Measurements from ENCODE around the gene HDAC9. TPM values are rescaled to one million over a fixed set of nuclear protein-coding genes. Genes with fewer than 3 reads are reported as not detected.

The HDAC9 gene
- total and polyA plus RNA-seq, 12 donors: 2.6 to 23.1 (median 7.5) TPM

- H3K27me3 ChIP-seq: no peaks in the 10 kb centered on the region
- WGBS, 4 donors: 48 to 62% (median 56%) methylated on average over 2 of the region's 2 CpGs
- H3K27ac ChIP-seq: no peak overlapping the region
- no peaks in the 10 kb centered on the region for H3K4me1 ChIP-seq (replicated peaks in 1 of 2)
- no peaks in the 10 kb centered on the region for H3K9me3 ChIP-seq (replicated peaks in 1 of 3)
- no peak for TF ChIP-seq CTCF (IDR thresholded peaks at IDR 0.05)
- TF ChIP-seq POLR2A (IDR thresholded peaks at IDR 0.05): no peak
- intact Hi-C loops (cut with DNase I): no loop called here
- no peak overlapping the region for H3K4me3 ChIP-seq
- no peak for DNase-seq
- H3K36me3 ChIP-seq (replicated peaks in 1 of 2): no peaks in the 10 kb centered on the region
Measured at GRCh38 chr7:18906901-18907300, 411.4 kb downstream of the HDAC9 start.

GRCh38 chr7:18913106-18913505 lies 417.6 kb downstream of the HDAC9 start:
- H3K36me3 ChIP-seq (replicated peaks in 1 of 2): no peaks in the 10 kb centered on the region
- WGBS, 4 donors: 66 to 83% (median 76%) methylated on average over 4 of the region's 4 CpGs
- DNase-seq: no peak
- no peaks in the 10 kb centered on the region for H3K4me1 ChIP-seq (replicated peaks in 1 of 2)
- H3K9me3 ChIP-seq (replicated peaks in 1 of 3): no peaks in the 10 kb centered on the region
- H3K4me3 ChIP-seq: no peak overlapping the region
- H3K27ac ChIP-seq: no peak overlapping the region
- intact Hi-C loops (cut with DNase I): no loop called here
- TF ChIP-seq POLR2A (IDR thresholded peaks at IDR 0.05) (no peak), CTCF (IDR thresholded peaks at IDR 0.05) (no peak)
- no peaks in the 10 kb centered on the region for H3K27me3 ChIP-seq

DNA sequence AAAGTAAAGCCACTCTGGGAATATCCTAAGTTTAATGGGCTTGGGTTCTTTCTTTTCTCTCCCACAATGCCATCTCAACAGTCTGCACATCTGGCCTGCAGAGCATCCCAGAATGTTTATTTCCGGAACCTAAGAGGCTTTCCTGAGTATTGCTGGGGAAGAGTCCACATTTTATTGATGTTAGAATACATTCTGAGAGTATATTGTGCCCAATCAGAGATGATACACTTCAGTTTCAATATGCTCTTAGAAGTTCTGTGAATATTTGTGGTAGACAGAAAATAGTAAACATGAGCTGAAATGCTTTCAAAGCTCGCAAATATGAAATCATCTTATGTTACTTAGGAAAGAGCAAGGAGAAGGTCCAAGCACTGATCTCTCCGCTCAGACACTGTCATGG lies 421.3 kb downstream of the HDAC9 start:
- no peak for DNase-seq
- Histone ChIP-seq H3K27ac (no peak overlapping the region), H3K27me3 (no peaks in the 10 kb centered on the region), H3K36me3 (replicated peaks in 1 of 2) (no peaks in the 10 kb centered on the region), H3K4me1 (replicated peaks in 1 of 2) (no peaks in the 10 kb centered on the region), H3K4me3 (no peak overlapping the region), H3K9me3 (replicated peaks in 1 of 3) (no peaks in the 10 kb centered on the region)
- WGBS, 4 donors: 53 to 79% (median 72%) methylated on average over 3 of the region's 3 CpGs
- no peak for TF ChIP-seq POLR2A (IDR thresholded peaks at IDR 0.05)
- TF ChIP-seq CTCF (IDR thresholded peaks at IDR 0.05): no peak
- intact Hi-C loops (cut with DNase I): no loop called here

GRCh38 chr7:18927134-18927533 lies 431.6 kb downstream of the HDAC9 start:
- WGBS, 4 donors: 55 to 75% (median 64%) methylated on average over 2 of the region's 2 CpGs
- intact Hi-C loops (cut with DNase I): no loop called here
- no peak overlapping the region for H3K27ac ChIP-seq
- TF ChIP-seq CTCF (IDR thresholded peaks at IDR 0.05): no peak
- TF ChIP-seq POLR2A (IDR thresholded peaks at IDR 0.05): no peak
- no peaks in the 10 kb centered on the region for H3K4me1 ChIP-seq (replicated peaks in 1 of 2)
- no peak for DNase-seq
- no peaks in the 10 kb centered on the region for H3K9me3 ChIP-seq (replicated peaks in 1 of 3)
- no peak overlapping the region for H3K4me3 ChIP-seq
- no peaks in the 10 kb centered on the region for H3K27me3 ChIP-seq
- no peaks in the 10 kb centered on the region for H3K36me3 ChIP-seq (replicated peaks in 1 of 2)

Data from adrenal gland (tissue), 12 donors.